ENCODE results near the gene IL17RB. TPM values are rescaled to one million over a fixed set of nuclear protein-coding genes. Genes with fewer than 3 reads are reported as not detected.

The IL17RB gene
- total and polyA plus RNA-seq, 2 of the 4 experiments (the other 2 are of a cell fraction) = under 0.01 TPM; not detected in 1

GRCh38 chr3:53890726-53891475, 44.5 kb downstream of the IL17RB start (continued):
- TF ChIP-seq BHLHE40 (IDR thresholded peaks at IDR 0.05; ENCODE audit: low read depth, low read length) (no peak), FOS (IDR thresholded peaks at IDR 0.05; ENCODE audit: low read depth, low read length) (no peak)

- Histone ChIP-seq H4K91ac (ENCODE audit: insufficient read depth, low read depth, low read length) (peak within 1 kb of the TSS; percentile 34), H3K27ac (ENCODE audit: insufficient read depth, low read length) (peak within 1 kb of the TSS; percentile 67), H3K79me1 (ENCODE audit: low read depth in 1 of 2, low read length in 2 of 2) (peaks cover 6 to 33% of the 10 kb centered on the region in 2 experiments; a peak in 3 of 4 replicates), H2BK120ac (ENCODE audit: low read depth, low read length) (0 out of 2 replicates have a peak within 1 kb of the TSS, but pooled peaks have one; percentile 2), H4K8ac (ENCODE audit: low read depth in 2 of 2, low read length in 2 of 2) (peak within 1 kb of the TSS; percentile 89 to 98), H4K20me1 (ENCODE audit: insufficient read depth, low read length) (no peaks in the 10 kb centered on the region), H4K5ac (ENCODE audit: low read depth, low read length) (peak within 1 kb of the TSS; percentile 81), H2BK20ac (ENCODE audit: low read depth, low read length) (no peak within 1 kb of the TSS), H2AFZ (replicated peaks; ENCODE audit: low read length, poor library complexity) (peak within 1 kb of the TSS; percentile 94), H2BK15ac (ENCODE audit: low read depth, low read length) (0 out of 3 replicates have a peak within 1 kb of the TSS, but pooled peaks have one; percentile 4), H2AK5ac (ENCODE audit: low read depth, low read length) (peak within 1 kb of the TSS; percentile 35; the same call in 1 of the 2 replicates), H2AK9ac (replicated peaks; ENCODE audit: low read depth, low read length, poor library complexity) (peak within 1 kb of the TSS; percentile 92), H3K9ac (ENCODE audit: low read depth, low read length) (peak within 1 kb of the TSS; percentile 83), H3K27me3 (ENCODE audit: control insufficient read depth, insufficient read depth, low read length) (no peaks in the 10 kb centered on the region), H3K9me1 (ENCODE audit: insufficient read depth, low read length) (no peaks in the 10 kb centered on the region), H3K23ac (ENCODE audit: low read depth, low read length) (peak within 1 kb of the TSS; percentile 84), H3K4ac (ENCODE audit: low read depth, low read length) (peak within 1 kb of the TSS; percentile 46), H3K14ac (replicated peaks; ENCODE audit: low read depth, low read length) (peak within 1 kb of the TSS; percentile 11; the same call in 1 of the 2 replicates), H2BK5ac (ENCODE audit: low read depth, low read length, poor library complexity, severe bottlenecking) (peak within 1 kb of the TSS; percentile 26), H3K4me1 (ENCODE audit: control insufficient read depth, insufficient read depth, low read length) (peaks cover 2% of the 10 kb centered on the region; the same call in 1 of the 2 replicates), H3K4me2 (ENCODE audit: low read depth, low read length) (peak within 1 kb of the TSS; percentile 85), H3K9me3 (ENCODE audit: control insufficient read depth, insufficient read depth, low read length) (no peaks in the 10 kb centered on the region), H3K56ac (ENCODE audit: extremely low read depth, insufficient read depth, low read length) (peak within 1 kb of the TSS; percentile 71), H3K18ac (ENCODE audit: low read depth, low read length) (0 out of 2 replicates have a peak within 1 kb of the TSS, but pooled peaks have one; percentile 2), H3K4me3 (ENCODE audit: insufficient read depth, low read depth, low read length) (peak within 1 kb of the TSS; percentile 80), H3K36me3 (ENCODE audit: control insufficient read depth, insufficient read depth, low read length) (peaks cover 1% of the 10 kb centered on the region)
- no TSS peak for BruUV-seq (replicated peaks)
- in situ Hi-C loops (cut with MboI; ENCODE audit: low sequenced_read_pairs) (loop anchor here (25.0 kb wide), 1 partner anchor 604 kb away; no protein-coding TSS in a partner anchor), intact Hi-C loops (cut with micrococcal nuclease) (loop anchor here (1.0 kb wide), 1 partner anchor 9 kb away; the partner anchor contains the start of gene ACTR8), dilution Hi-C loops (cut with HindIII; ENCODE audit: low sequenced_read_pairs, unreplicated experiment) (no loop called here)
- 1% methylated on average over 18 of the region's 73 CpGs; no CpG with 5 or more reads in 1 of the 2 experiments for WGBS, 2 experiments (ENCODE audit: extremely low coverage in 2 of 2, insufficient read length in 1 of 2)
- POLR2A ChIA-PET (ENCODE audit: unreplicated experiment) = interaction anchor here (0.6 to 1.4 kb wide), 2 partner anchors 9 to 10 kb away, joined by 4 to 6 read pairs; partner anchors contain the start of gene ACTR8
- CTCF ChIA-PET = interaction anchor here (0.5 to 1.0 kb wide), 3 partner anchors 47 to 205 kb away, joined by 3 to 4 read pairs (median 3); no protein-coding TSS in a partner anchor
- ATAC-seq (ENCODE audit: low read depth) = peak; percentile 99
- peak; percentile 99 for DNase-seq
- TF ChIP-seq MAFK (IDR thresholded peaks at IDR 0.05; ENCODE audit: low read depth, low read length) = peak; percentile 93
- TF ChIP-seq, protein P1, sequence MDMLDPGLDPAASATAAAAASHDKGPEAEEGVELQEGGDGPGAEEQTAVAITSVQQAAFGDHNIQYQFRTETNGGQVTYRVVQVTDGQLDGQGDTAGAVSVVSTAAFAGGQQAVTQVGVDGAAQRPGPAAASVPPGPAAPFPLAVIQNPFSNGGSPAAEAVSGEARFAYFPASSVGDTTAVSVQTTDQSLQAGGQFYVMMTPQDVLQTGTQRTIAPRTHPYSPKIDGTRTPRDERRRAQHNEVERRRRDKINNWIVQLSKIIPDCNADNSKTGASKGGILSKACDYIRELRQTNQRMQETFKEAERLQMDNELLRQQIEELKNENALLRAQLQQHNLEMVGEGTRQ (IDR thresholded peaks at IDR 0.05; ENCODE audit: low read depth, low read length) = no peak
- TF ChIP-seq RFX5 (IDR thresholded peaks at IDR 0.05; ENCODE audit: low read depth, low read length) = 0 out of 2 replicates have a peak, but pooled peaks have one; percentile 26
- TF ChIP-seq SMC3 (IDR thresholded peaks at IDR 0.05; ENCODE audit: low read depth, low read length) = no peak
- TF ChIP-seq CTCF (conservative IDR thresholded peaks at IDR 0.05; ENCODE audit: low read depth, low read length) = no peak
- peak; percentile 68; the same call in 1 of the 2 replicates for TF ChIP-seq NFE2L2 (IDR thresholded peaks at IDR 0.05; ENCODE audit: low read depth, low read length)
Measured at GRCh38 chr3:53891497-53892285, 45.3 kb downstream of the IL17RB start, which contains the start of gene SELENOK. Gene SELENOK, minus strand, starts transcription at chr3:53891859.

Data from IMR-90 (cell line).